Peyer's patch (tissue), 4 donors: ENCODE data around the gene BGN. TPM values are rescaled to one million over a fixed set of nuclear protein-coding genes. Genes with fewer than 3 reads are reported as not detected.

ENCODE experiments used
- DNase-seq, 3 donors: peaks; one replicate each; pipeline ENCODE4 v3.0.0-alpha.2; 2017 to 2019
- H3K27ac ChIP-seq, 4 donors: fragments of 200-600 bp; sonication (generic); one replicate each; pipeline ENCODE4 v1.5.1; 2016 to 2019
- H3K27me3 ChIP-seq, 2 donors: fragments of 200-600 bp; sonication (generic); one replicate each; pipeline ENCODE4 v1.5.1; 2019
- H3K36me3 ChIP-seq, 3 donors: fragments of 200-600 bp; sonication (generic); one replicate each; pipeline ENCODE4 v1.5.1; 2016 to 2019
- H3K4me1 ChIP-seq, 4 donors: fragments of 200-600 bp; sonication (generic); one replicate each; pipeline ENCODE4 v1.5.1; 2016 to 2019
- H3K4me3 ChIP-seq, 4 donors: fragments of 200-600 bp; sonication (generic); 1 replicate in 3 of 4; 2 replicates in 1 of 4; pipeline ENCODE4 v1.5.1; 2016 to 2019; ENCODE audit warnings: mild to moderate bottlenecking in 1 of 4
- H3K9me3 ChIP-seq, 4 donors: fragments of 200-600 bp; sonication (generic); one replicate each; pipeline ENCODE4 v1.5.1; 2016 to 2019; ENCODE audit warnings: mild to moderate bottlenecking in 1 of 4
- POLR2A ChIP-seq, 2 donors: fragments of 450-650 bp; IDR thresholded peaks; one replicate each; pipeline ENCODE4 v1.5.1; 2017; ENCODE audit warnings: antibody characterized with exemption in 2 of 2, mild to moderate bottlenecking in 2 of 2, moderate library complexity in 2 of 2
- total RNA-seq, 4 donors: library from RNA; depleted of rRNA; stranded (reverse); fragments of >200 nt; gene quantifications; one replicate each; pipeline ENCODE4 v1.1.0, GENCODE V29; 2016
- TF ChIP-seq, protein P1 (sequence below), 6 experiments: fragments of 450-650 bp in 4 of 6; fragments of 200-600 bp in 2 of 6; sonication (generic) in 1 of 6; IDR thresholded peaks; one replicate each; pipeline ENCODE4 v1.5.1; 2017 to 2019; ENCODE audit warnings: antibody characterized with exemption in 6 of 6, mild to moderate bottlenecking in 3 of 6, moderate library complexity in 1 of 6

The BGN gene
- total RNA-seq, 4 donors from 2014 or later: 2.5 to 28.9 (median 11.7) TPM

GRCh38 chrX:153469811-153470410, 24.9 kb upstream of the BGN start:
- H3K27ac ChIP-seq: peak overlapping the region; percentile 64 to 83 (median 72)
- DNase-seq: peak in 2 of 3 donors; percentile 22 to 71
- no peaks in the 10 kb centered on the region for H3K27me3 ChIP-seq
- H3K4me1 ChIP-seq: peaks cover 0 to 13% (median 0%) of the 10 kb centered on the region in 4 donors
- peak overlapping the region; percentile 57 to 81 (median 60) for H3K4me3 ChIP-seq
- no peaks in the 10 kb centered on the region for H3K36me3 ChIP-seq
- no peak for TF ChIP-seq POLR2A (IDR thresholded peaks at IDR 0.05)
- TF ChIP-seq, protein P1, sequence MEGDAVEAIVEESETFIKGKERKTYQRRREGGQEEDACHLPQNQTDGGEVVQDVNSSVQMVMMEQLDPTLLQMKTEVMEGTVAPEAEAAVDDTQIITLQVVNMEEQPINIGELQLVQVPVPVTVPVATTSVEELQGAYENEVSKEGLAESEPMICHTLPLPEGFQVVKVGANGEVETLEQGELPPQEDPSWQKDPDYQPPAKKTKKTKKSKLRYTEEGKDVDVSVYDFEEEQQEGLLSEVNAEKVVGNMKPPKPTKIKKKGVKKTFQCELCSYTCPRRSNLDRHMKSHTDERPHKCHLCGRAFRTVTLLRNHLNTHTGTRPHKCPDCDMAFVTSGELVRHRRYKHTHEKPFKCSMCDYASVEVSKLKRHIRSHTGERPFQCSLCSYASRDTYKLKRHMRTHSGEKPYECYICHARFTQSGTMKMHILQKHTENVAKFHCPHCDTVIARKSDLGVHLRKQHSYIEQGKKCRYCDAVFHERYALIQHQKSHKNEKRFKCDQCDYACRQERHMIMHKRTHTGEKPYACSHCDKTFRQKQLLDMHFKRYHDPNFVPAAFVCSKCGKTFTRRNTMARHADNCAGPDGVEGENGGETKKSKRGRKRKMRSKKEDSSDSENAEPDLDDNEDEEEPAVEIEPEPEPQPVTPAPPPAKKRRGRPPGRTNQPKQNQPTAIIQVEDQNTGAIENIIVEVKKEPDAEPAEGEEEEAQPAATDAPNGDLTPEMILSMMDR (IDR thresholded peaks at IDR 0.05): peak in 3 of 6 experiments; percentile 18 to 33 (median 22)
- H3K9me3 ChIP-seq: no peaks in the 10 kb centered on the region

GRCh38 chrX:153470411-153471363, 24.1 kb upstream of the BGN start, which contains the start of gene HAUS7:
Gene HAUS7 (minus strand): TSS chrX:153470576. CDS start chrX:153470557, 19 bp downstream.
- DNase-seq: peak; percentile 80 to 93 (median 91)

DNA sequence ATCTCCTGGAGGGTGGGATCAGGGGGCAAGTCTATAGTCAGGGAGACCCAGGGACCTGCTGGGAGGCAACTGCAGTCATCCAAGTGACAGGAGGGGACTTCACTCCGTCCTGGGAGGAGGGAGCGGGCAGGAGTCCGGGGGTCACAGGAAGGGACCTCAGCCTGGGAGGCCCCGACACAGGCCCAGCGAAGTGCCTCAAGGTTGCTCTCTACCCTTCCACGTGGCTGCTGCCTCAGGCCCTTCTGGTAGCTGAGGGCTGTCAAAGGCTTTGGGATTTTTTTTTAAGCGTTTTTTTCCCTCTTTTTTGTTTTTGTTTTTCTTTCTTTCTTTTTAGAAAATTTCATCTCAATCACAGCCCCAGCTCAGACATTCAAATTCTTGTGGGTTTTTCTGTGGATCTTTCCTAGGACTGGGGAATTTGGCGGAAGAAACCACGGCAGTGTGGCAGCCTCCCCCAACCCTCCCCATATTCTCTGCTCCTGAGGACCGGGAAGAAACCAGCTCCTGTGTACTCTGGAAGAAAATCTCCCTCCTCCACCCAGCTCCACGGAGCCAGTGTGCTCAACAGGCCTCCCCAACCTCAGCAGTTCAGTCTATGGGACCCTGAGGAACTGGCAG, 23.0 kb upstream of the BGN start:
- H3K9me3 ChIP-seq: no peaks in the 10 kb centered on the region
- H3K27ac ChIP-seq: no peak overlapping the region
- peaks cover 0 to 13% (median 2%) of the 10 kb centered on the region in 4 donors for H3K4me1 ChIP-seq
- no peak overlapping the region for H3K4me3 ChIP-seq
- no peak for DNase-seq
- H3K27me3 ChIP-seq: no peaks in the 10 kb centered on the region
- TF ChIP-seq, protein P1 (IDR thresholded peaks at IDR 0.05): no peak
- no peak for TF ChIP-seq POLR2A (IDR thresholded peaks at IDR 0.05)
- H3K36me3 ChIP-seq: no peaks in the 10 kb centered on the region

More at GRCh38 chrX:153470411-153471363, 24.1 kb upstream of the BGN start, which contains the start of gene HAUS7:
- Histone ChIP-seq H3K9me3 (no peaks in the 10 kb centered on the region), H3K27ac (peak within 1 kb of the TSS; percentile 64 to 83 (median 72)), H3K36me3 (no peaks in the 10 kb centered on the region), H3K4me3 (peak within 1 kb of the TSS; percentile 57 to 81 (median 60)), H3K4me1 (peaks cover 0 to 13% (median 2%) of the 10 kb centered on the region in 4 donors), H3K27me3 (no peaks in the 10 kb centered on the region)
- TF ChIP-seq, protein P1 (IDR thresholded peaks at IDR 0.05): peak; percentile 35 to 66 (median 64)
- no peak for TF ChIP-seq POLR2A (IDR thresholded peaks at IDR 0.05)

DNA sequence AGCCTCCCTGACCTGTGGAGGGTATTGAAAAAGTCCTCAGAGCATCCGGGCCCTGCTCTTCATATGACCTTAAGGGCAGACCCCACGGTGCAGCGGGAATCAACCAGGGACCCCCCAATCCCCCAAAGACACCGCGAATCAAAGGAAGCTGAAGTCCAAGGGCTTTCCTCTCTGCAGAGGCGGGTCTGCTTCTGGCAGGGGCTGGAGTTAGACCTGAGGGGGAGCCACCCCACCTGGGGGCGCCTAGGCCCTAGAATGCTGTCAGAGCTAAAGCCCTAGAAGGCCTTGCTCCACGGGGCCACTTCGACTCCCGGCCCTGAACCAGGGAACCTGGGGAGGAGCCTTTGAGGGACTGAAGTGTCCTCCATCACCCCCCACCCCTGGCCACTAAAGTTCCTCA, 21.7 kb upstream of the BGN start:
- H3K27me3 ChIP-seq: no peaks in the 10 kb centered on the region
- no peak for DNase-seq
- peaks cover 0 to 13% (median 2%) of the 10 kb centered on the region in 4 donors for H3K4me1 ChIP-seq
- no peak overlapping the region for H3K27ac ChIP-seq
- H3K4me3 ChIP-seq: no peak overlapping the region
- H3K9me3 ChIP-seq: no peaks in the 10 kb centered on the region
- no peak for TF ChIP-seq POLR2A (IDR thresholded peaks at IDR 0.05)
- TF ChIP-seq, protein P1 (IDR thresholded peaks at IDR 0.05): no peak
- no peaks in the 10 kb centered on the region for H3K36me3 ChIP-seq

DNA sequence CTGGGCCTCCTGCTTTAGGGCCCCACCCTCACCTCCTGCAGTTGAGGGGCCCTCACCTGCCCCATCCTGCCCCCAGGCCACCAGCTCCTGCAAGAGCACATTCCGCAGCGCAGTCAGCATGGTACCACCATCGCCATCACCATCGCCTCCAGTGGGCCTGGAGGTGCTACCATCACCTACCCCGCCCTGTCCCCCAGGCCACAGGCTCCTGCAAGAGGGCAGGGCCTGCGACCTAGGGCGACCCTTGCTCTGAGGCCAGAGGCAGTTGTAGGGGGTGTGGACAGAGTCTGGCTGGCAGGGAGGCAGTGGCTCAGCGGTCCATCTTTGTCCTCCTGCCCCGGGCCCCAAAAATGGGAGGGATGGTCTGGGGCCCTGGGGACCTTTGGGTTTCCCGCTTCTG, 20.5 kb upstream of the BGN start:
- TF ChIP-seq, protein P1 (IDR thresholded peaks at IDR 0.05): no peak
- no peak for TF ChIP-seq POLR2A (IDR thresholded peaks at IDR 0.05)
- H3K9me3 ChIP-seq: no peaks in the 10 kb centered on the region
- H3K4me3 ChIP-seq: peak overlapping the region in 2 of 4 donors; percentile 35 to 39
- H3K36me3 ChIP-seq: no peaks in the 10 kb centered on the region
- no peak overlapping the region for H3K27ac ChIP-seq
- DNase-seq: no peak
- H3K4me1 ChIP-seq: peaks cover 0 to 6% (median 2%) of the 10 kb centered on the region in 4 donors
- no peaks in the 10 kb centered on the region for H3K27me3 ChIP-seq
